Nephron (organoid): ENCODE results near the gene USP27X.
A peak's percentile ranks its signal among the peaks of the same experiment; 100 is the strongest.

ENCODE experiments used
- H3K27ac Mint-ChIP-seq, 3 experiments: 2 replicates each; pipeline ENCODE4 v1.8.0; 2020; ENCODE audit warnings: mixed read lengths in 3 of 3, mild to moderate bottlenecking in 2 of 3, moderate library complexity in 1 of 3
- H3K27me3 Mint-ChIP-seq: 2 replicates; pipeline ENCODE4 v1.8.0; 2021; ENCODE audit warnings: low read depth, mild to moderate bottlenecking, moderate library complexity, mixed read lengths
- H3K36me3 Mint-ChIP-seq: 2 replicates; pipeline ENCODE4 v1.8.0; 2020; ENCODE audit warnings: low read depth, mixed read lengths
- H3K4me1 Mint-ChIP-seq: 2 replicates; pipeline ENCODE4 v1.8.0; 2020; ENCODE audit warnings: mixed read lengths
- H3K4me3 Mint-ChIP-seq, 3 experiments: 2 replicates each; pipeline ENCODE4 v1.8.0; 2020; ENCODE audit warnings: mild to moderate bottlenecking in 3 of 3, mixed read lengths in 3 of 3, moderate library complexity in 2 of 3
- H3K9me3 Mint-ChIP-seq: 2 replicates; pipeline ENCODE4 v1.8.0; 2020; ENCODE audit warnings: mixed read lengths
- TF ChIP-seq, protein P1 (sequence below), 3 experiments: fragments of 200-600 bp; sonication (generic); IDR thresholded peaks; one replicate each; pipeline ENCODE4 v1.5.0; 2021; ENCODE audit warnings: antibody characterized with exemption in 3 of 3; ENCODE audit not compliant: unreplicated experiment in 3 of 3

USP27X gene

GRCh38 chrX:49925176-49925575 lies 45.9 kb downstream of the USP27X start:
- no peaks in the 10 kb centered on the region for H3K9me3 Mint-ChIP-seq
- TF ChIP-seq, protein P1, sequence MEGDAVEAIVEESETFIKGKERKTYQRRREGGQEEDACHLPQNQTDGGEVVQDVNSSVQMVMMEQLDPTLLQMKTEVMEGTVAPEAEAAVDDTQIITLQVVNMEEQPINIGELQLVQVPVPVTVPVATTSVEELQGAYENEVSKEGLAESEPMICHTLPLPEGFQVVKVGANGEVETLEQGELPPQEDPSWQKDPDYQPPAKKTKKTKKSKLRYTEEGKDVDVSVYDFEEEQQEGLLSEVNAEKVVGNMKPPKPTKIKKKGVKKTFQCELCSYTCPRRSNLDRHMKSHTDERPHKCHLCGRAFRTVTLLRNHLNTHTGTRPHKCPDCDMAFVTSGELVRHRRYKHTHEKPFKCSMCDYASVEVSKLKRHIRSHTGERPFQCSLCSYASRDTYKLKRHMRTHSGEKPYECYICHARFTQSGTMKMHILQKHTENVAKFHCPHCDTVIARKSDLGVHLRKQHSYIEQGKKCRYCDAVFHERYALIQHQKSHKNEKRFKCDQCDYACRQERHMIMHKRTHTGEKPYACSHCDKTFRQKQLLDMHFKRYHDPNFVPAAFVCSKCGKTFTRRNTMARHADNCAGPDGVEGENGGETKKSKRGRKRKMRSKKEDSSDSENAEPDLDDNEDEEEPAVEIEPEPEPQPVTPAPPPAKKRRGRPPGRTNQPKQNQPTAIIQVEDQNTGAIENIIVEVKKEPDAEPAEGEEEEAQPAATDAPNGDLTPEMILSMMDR (IDR thresholded peaks at IDR 0.05; ENCODE audit: unreplicated experiment in 3 of 3) = no peak
- peak overlapping the region; percentile 85 to 94 (median 92) for H3K4me3 Mint-ChIP-seq
- peaks cover 19% of the 10 kb centered on the region for H3K36me3 Mint-ChIP-seq
- H3K4me1 Mint-ChIP-seq = peaks cover 57% of the 10 kb centered on the region
- no peaks in the 10 kb centered on the region for H3K27me3 Mint-ChIP-seq
- peak overlapping the region in 2 of 3 experiments; percentile 64 to 72 for H3K27ac Mint-ChIP-seq

DNA sequence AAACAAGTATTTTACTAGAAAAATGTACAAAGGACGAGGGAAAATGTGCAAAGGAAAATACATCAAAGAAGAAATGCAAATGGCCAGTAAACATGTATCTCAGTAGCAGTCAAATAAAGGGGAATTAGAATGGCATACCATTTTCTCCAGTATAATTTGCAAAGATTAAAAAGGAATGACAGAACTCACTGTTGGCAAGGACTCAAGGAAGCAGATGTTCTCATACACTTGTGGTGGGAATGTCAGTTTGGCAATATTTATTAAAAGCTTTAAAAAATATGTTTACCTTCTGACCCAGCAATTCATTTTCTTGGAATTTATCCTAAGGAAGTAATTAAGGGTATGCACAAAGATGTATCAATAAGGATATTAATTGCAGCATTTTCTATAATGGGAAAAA lies 50.8 kb downstream of the USP27X start:
- H3K27ac Mint-ChIP-seq = peak overlapping the region in 1 of 3 experiments; percentile 54
- H3K4me3 Mint-ChIP-seq = no peak overlapping the region
- H3K9me3 Mint-ChIP-seq = no peaks in the 10 kb centered on the region
- TF ChIP-seq, protein P1 (IDR thresholded peaks at IDR 0.05; ENCODE audit: unreplicated experiment in 3 of 3) = no peak
- H3K4me1 Mint-ChIP-seq = peaks cover 35% of the 10 kb centered on the region
- peaks cover 14% of the 10 kb centered on the region for H3K36me3 Mint-ChIP-seq
- no peaks in the 10 kb centered on the region for H3K27me3 Mint-ChIP-seq
